ENCODE results near the gene MEGF11. TPM values are rescaled to one million over a fixed set of nuclear protein-coding genes. Genes with fewer than 3 reads are reported as not detected.

The MEGF11 gene
- polyA plus RNA-seq, 1 of the 3 experiments (the other 2 are of a cell fraction) = not detected

GRCh38 chr15:66147440-66147839 lies 106.1 kb downstream of the MEGF11 start:
- no peaks in the 10 kb centered on the region for H3K9me3 ChIP-seq
- no peaks in the 10 kb centered on the region for H3K36me3 ChIP-seq (replicated peaks in 1 of 2; ENCODE audit: control insufficient read depth in 1 of 2, insufficient read depth in 2 of 2, low read length in 1 of 2)
- H3K79me2 ChIP-seq (ENCODE audit: insufficient read depth) = no peaks in the 10 kb centered on the region
- H3K4me3 ChIP-seq (ENCODE audit: low read depth in 2 of 2, low read length in 1 of 2) = no peak overlapping the region
- H4K20me1 ChIP-seq (ENCODE audit: insufficient read depth) = no peaks in the 10 kb centered on the region
- no peak overlapping the region for H3K27ac ChIP-seq (ENCODE audit: low read depth in 2 of 2, low read length in 1 of 2)
- no peaks in the 10 kb centered on the region for H3F3A ChIP-seq (replicated peaks; ENCODE audit: insufficient read depth)
- TF ChIP-seq, protein P1, sequence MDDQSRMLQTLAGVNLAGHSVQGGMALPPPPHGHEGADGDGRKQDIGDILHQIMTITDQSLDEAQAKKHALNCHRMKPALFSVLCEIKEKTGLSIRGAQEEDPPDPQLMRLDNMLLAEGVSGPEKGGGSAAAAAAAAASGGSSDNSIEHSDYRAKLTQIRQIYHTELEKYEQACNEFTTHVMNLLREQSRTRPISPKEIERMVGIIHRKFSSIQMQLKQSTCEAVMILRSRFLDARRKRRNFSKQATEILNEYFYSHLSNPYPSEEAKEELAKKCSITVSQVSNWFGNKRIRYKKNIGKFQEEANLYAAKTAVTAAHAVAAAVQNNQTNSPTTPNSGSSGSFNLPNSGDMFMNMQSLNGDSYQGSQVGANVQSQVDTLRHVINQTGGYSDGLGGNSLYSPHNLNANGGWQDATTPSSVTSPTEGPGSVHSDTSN (IDR thresholded peaks at IDR 0.05) = no peak
- TF ChIP-seq TEAD4 (IDR thresholded peaks at IDR 0.05; ENCODE audit: borderline replicate concordance, insufficient read depth) (no peak), FOXJ3 (CRISPR knock-in tag; IDR thresholded peaks at IDR 0.05) (no peak), MEF2A (IDR thresholded peaks at IDR 0.05; ENCODE audit: borderline replicate concordance, low read depth) (no peak), POLR2AphosphoS5 (IDR thresholded peaks at IDR 0.05; ENCODE audit: low read depth, low read length) (no peak), NRF1 (IDR thresholded peaks at IDR 0.05; ENCODE audit: low read depth, low read length) (no peak), NFIC (IDR thresholded peaks at IDR 0.05; ENCODE audit: borderline replicate concordance) (no peak), FOSL2 (IDR thresholded peaks at IDR 0.05; ENCODE audit: borderline replicate concordance, low read depth) (no peak), TCF12 (IDR thresholded peaks at IDR 0.05) (no peak), EZH2phosphoT487 (IDR thresholded peaks at IDR 0.05; ENCODE audit: borderline replicate concordance, low read depth) (no peak), GABPA (IDR thresholded peaks at IDR 0.05; ENCODE audit: low read depth) (no peak), EP300 (IDR thresholded peaks at IDR 0.05; ENCODE audit: borderline replicate concordance in 1 of 2, low read depth in 1 of 2, low read length in 1 of 2) (no peak), IRF3 (IDR thresholded peaks at IDR 0.05; ENCODE audit: low read depth, low read length) (no peak), USF1 (IDR thresholded peaks at IDR 0.05; ENCODE audit: borderline replicate concordance, low read depth) (no peak), FOXM1 (IDR thresholded peaks at IDR 0.05; ENCODE audit: low read depth) (no peak), YY1 (IDR thresholded peaks at IDR 0.05; ENCODE audit: low read depth) (no peak)
- ChIA-PET POLR2A (no interaction called here), CTCF (no interaction called here)
- no peak overlapping the region for H3K4me2 ChIP-seq
- H3K9ac ChIP-seq = no peak overlapping the region
- no peak overlapping the region for H2AFZ ChIP-seq (ENCODE audit: low read depth)
- DNase-seq = no peak
- peaks cover 0 to 70% of the 10 kb centered on the region in 2 experiments; a peak in 1 of 4 replicates for H3K4me1 ChIP-seq (ENCODE audit: control insufficient read depth in 1 of 2, insufficient read depth in 2 of 2, low read depth in 1 of 2, low read length in 1 of 2)
- WGBS (ENCODE audit: low lambda C conversion rate) = 26% methylated on average over 3 of the region's 3 CpGs
- H3K9me2 ChIP-seq = no peaks in the 10 kb centered on the region
- peaks cover 9% of the 10 kb centered on the region; the same call in 1 of the 2 replicates for H3K27me3 ChIP-seq (ENCODE audit: insufficient read depth)

DNA sequence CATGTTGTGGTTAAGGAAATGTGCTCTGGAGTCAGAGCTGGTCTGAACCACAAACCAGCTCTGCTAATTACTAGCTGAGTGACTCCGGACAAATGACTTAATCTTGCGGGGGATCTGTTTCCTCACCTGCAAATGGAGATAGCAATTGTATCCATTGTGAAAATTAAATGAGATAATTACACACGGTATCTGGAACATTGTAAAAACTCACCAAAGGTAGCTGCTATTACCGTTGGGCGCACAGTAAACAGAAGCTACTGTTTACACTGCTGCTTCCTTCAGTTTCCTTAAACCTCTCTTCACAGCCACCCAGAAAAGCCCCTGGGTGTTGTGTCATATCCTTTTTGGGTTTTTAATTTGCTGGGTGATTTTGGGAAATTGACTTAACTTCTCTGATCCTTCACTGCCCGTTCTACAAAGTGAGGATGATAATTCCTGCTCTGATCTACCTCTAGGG lies 107.8 kb downstream of the MEGF11 start:
- H3F3A ChIP-seq (replicated peaks; ENCODE audit: insufficient read depth) = no peaks in the 10 kb centered on the region
- no peaks in the 10 kb centered on the region for H3K36me3 ChIP-seq (replicated peaks in 1 of 2; ENCODE audit: control insufficient read depth in 1 of 2, insufficient read depth in 2 of 2, low read length in 1 of 2)
- no peak for DNase-seq
- ChIA-PET POLR2A (no interaction called here), CTCF (interaction anchor here (1.0 to 1.4 kb wide), 5 partner anchors 12 to 229 kb away, joined by 3 to 7 read pairs (median 5); no protein-coding TSS in a partner anchor)
- H3K9me2 ChIP-seq = no peaks in the 10 kb centered on the region
- H3K79me2 ChIP-seq (ENCODE audit: insufficient read depth) = no peaks in the 10 kb centered on the region
- H3K4me2 ChIP-seq = no peak overlapping the region
- TF ChIP-seq, protein P1 (IDR thresholded peaks at IDR 0.05) = no peak
- TF ChIP-seq RAD21 (IDR thresholded peaks at IDR 0.05; ENCODE audit: low read length) (no peak), GATA2 (CRISPR knock-in tag; IDR thresholded peaks at IDR 0.05) (peak; percentile 12; the same call in 1 of the 2 replicates), NFIC (IDR thresholded peaks at IDR 0.05; ENCODE audit: borderline replicate concordance) (no peak), GABPA (IDR thresholded peaks at IDR 0.05; ENCODE audit: low read depth) (no peak), MAX (IDR thresholded peaks at IDR 0.05; ENCODE audit: low read depth) (no peak)
- no peak overlapping the region for H3K4me3 ChIP-seq (ENCODE audit: low read depth in 2 of 2, low read length in 1 of 2)
- H3K9me3 ChIP-seq = no peaks in the 10 kb centered on the region
- no peak overlapping the region for H2AFZ ChIP-seq (ENCODE audit: low read depth)
- peak overlapping the region in 1 of 2 experiments; percentile 80; a peak in 2 of 4 replicates for H3K27ac ChIP-seq (ENCODE audit: low read depth in 2 of 2, low read length in 1 of 2)
- peaks cover 0 to 75% of the 10 kb centered on the region in 2 experiments; a peak in 1 of 4 replicates for H3K4me1 ChIP-seq (ENCODE audit: control insufficient read depth in 1 of 2, insufficient read depth in 2 of 2, low read depth in 1 of 2, low read length in 1 of 2)
- peaks cover 10% of the 10 kb centered on the region for H3K27me3 ChIP-seq (ENCODE audit: insufficient read depth)
- H4K20me1 ChIP-seq (ENCODE audit: insufficient read depth) = no peaks in the 10 kb centered on the region
- WGBS (ENCODE audit: low lambda C conversion rate) = 45% methylated on average over 6 of the region's 6 CpGs
- no peak overlapping the region for H3K9ac ChIP-seq
